Measurements from ENCODE around the gene ELL2.
A peak's percentile ranks its signal among the peaks of the same experiment; 100 is the strongest.
"Not testable (repeated sequence)": the region's sequence is repeated elsewhere in the genome, so short reads cannot be mapped to it uniquely, and the experiment has no call there.

ELL2 gene

GRCh38 chr5:95856501-95856981 is 105.1 kb downstream of the ELL2 start:
- peak in 1 of 2 experiments; percentile 2 for DNase-seq

DNA sequence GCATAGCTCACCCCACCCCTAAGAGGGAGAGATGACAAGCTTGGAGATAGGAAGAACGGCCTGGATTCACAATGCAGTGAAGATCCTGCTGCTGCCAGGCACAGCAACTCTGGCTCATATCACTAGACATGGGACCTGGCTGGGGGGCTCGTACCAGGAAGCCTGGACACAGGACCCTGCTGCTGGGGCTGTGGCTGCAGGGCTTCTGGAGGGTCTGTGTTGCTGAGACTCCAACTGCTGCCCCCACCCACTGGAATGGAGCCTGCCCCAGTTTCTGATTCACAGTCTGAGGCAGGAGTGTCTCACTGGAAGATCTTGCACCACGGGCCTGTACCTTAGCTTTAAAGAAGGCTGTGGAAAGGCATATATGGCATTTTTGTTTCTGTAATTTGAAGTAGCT is 108.2 kb downstream of the ELL2 start:
- DNase-seq = no peak

DNA sequence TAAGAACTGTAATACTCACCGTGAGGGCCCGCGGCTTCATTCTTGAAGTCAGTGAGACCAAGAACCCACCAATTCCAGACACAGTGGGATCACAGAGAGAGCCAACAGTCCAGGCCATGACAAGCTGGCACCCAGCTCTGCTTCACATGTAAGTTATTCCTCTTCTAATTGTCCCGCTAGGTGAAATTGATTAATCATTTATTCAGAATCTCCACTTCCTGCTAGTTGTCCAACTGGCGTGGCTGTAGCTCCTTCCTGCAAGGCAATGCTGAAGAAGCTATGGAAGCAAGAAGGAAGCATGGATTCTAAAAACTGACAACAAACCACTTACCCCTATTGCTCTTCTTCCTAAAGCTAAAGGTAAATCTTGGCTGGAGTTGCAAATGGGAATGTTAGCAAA is 109.1 kb downstream of the ELL2 start:
- no peak for DNase-seq

DNA sequence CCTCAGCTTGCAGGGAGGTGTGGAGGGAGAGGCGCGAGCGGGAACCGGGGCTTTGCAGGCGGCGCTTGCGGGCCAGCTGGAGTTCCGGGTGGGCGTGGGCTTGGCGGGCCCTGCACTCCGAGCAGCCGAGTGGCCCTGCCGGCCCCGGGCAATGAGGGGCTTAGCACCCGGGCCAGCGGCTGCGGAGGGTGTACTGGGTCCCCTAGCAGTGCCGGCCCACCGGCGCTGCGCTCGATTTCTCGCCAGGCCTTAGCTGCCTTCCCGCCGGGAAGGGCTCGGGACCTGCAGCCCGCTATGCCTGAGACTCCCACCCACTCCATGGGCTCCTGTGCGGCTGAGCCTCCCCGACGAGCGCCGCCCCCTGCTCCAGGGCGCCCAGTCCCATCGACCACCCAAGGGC is 110.5 kb downstream of the ELL2 start:
- not testable (repeated sequence) for DNase-seq

GRCh38 chr5:95850391-95850894 is 111.2 kb downstream of the ELL2 start:
- no peak for DNase-seq

DNA sequence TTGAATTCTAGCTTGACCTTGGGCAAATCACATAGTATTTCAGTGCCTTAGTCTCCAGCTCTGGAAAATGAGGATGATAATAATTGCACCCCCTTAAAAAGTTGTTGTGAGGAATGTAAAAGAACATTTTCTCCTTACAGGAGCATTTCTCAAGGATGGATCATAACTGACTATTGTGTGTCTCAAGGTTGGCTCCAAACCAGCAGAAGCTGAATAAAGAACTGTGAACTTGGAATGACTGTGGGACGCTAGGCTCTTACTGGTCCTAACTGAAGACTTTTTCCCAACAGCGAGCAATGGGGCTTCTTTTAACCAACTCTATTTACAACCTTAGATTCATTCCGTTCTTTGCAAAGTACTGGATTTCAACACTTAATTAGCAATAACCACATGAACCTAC is 113.0 kb downstream of the ELL2 start:
- no peak for DNase-seq

DNA sequence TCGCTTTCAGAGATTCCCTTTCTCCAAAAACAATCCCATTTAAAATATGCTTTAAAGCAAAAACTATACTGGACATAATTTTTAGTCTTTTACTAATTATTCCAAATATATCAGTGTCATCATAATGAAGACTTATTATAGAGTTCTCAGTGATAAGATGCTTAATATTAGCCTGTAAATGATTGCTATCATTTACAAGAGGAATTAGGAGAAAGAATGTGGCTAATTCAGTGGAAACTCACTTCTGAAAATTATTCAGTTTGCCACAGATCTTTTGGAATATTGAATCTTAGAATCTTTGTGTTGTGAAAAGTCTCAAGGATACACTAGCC is 114.4 kb downstream of the ELL2 start:
- no peak for DNase-seq

DNA sequence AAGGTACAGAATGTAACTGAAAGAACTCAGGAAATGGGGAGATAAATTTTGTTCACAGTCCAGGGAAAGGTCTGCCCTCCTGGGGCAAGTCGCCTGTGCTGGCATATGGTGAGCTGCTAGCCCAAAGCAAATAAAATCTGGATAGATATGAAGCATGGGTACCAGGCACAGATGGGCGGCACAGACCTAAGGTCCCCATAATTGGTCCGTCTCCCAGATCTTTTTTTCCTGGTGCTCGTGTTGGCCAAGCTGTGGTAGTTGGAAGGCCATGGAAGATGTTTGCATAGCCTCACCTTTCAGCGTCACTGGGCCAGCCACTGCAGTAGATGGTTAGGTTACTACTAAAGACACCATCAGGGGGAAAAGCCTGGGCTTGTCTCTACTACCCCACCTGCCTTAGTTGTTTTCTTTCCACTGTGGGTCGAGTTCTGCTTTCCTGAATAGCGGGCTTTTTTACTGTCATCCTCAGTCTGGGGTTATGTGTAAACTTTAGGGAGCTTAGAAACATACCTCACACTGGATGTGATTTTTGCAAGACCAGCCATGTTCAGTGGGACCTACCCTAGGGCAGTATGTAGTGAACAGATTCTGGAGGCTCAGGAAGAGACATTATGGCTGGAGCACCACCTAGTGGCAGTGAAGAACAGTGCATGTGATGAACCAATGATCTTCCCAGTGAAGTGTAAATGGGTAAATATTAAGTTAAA is 114.9 kb downstream of the ELL2 start:
- peak; percentile 67 to 74 for DNase-seq

GRCh38 chr5:95845391-95845790 is 116.3 kb downstream of the ELL2 start:
- DNase-seq = no peak

DNA sequence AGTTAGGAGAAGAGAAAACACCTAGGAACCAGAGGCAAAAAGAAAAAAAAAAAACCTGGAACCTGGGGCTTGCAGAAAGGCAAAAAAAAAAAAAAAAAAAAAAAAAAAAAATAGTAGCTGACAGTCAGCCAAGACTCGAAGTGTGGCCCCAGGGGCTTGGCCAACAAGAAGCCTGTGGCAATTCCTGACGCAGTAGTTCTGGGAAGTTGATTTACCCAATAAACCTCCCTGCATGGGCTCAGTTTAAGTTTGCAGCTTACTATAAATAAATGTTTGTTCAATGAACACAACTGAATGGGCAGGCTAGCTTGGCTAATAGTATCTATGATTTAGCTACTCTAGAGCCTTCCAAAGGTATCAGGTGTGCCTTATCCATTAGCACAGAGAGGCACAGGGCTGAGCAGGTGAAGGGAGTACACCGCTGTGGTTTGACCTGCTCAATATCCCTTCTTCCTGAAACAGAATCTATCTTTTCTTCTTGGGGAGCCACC is 117.9 kb downstream of the ELL2 start:
- no peak for DNase-seq

DNA sequence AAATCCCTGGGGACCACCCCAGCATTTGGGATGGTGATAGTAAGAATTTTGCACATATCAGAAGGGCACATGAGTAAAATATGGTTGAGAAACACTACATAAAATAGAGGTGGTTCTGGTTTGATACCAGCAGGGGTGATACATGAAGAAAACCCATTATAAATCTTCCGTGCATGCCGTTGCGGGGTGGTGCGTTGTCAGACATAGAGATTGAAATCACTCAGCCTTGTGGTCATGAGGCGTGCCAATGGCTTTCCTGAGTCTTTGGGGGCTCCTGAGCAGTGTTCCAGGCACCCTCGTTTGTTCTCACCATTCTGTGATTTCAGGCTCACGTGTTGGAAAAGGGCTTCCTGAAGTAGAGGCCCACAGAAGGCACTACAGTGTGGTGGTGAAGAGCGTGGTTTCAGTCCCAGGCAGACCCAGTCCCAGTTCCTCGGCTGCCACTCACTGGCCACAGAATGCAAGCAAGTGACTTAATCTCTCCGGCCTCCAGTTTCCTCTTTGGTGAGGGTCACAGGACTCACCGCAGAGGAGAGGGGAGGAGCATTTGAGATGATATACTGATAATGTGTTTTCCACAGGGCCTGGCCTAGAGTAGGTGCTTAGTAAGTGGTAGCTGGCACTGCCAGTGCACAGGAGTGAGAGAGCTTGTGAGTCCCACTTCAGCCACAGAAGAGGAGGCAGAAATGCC is 118.7 kb downstream of the ELL2 start:
- DNase-seq = peak; percentile 82 to 83

DNA sequence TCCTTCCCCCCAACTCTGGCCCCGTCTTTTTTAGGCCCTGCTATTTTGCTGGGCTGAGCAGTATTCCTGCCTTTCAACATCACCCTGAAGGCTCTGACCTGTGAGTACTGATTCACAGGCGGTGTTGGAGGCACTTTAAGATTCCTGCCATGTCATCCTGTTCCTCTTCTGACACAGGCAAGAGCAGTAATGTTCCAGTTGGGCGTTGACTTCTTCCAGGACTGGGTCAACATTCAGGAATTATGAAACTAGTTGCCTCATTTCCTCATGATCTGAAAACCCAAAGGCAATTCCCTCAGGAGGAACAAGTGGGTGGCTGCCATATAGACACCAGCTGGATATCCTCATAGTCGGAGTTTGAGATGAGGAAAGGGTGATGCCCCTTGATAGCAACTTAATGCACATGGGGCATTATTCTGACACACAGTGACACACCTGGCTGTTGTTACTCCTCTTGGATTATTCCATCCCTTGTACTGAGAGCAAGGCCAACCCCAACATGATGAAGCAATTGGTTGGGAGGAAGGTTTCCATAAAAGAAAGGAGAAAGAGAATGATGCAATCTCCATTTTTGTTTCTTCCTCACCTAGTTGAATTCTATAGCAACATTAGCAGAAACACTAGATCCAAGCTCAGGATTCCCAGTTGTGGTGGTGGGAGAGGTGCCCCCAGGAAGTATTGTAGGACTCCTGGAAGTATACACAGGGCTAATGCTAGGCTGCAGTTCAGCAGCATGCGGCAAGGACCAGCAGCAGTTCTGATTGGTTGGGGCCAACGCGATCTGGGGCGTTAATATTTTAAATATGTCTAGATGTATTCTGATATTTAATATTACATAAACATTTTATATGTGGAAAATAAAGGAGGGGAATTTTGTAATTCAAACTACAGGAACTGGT is 119.5 kb downstream of the ELL2 start:
- DNase-seq = no peak

- no peak for DNase-seq
These were observed 120.5 kb downstream of the ELL2 start for GRCh38 chr5:95840956-95841705.

GRCh38 chr5:95839658-95840057 is 122.0 kb downstream of the ELL2 start:
- DNase-seq = no peak

DNA sequence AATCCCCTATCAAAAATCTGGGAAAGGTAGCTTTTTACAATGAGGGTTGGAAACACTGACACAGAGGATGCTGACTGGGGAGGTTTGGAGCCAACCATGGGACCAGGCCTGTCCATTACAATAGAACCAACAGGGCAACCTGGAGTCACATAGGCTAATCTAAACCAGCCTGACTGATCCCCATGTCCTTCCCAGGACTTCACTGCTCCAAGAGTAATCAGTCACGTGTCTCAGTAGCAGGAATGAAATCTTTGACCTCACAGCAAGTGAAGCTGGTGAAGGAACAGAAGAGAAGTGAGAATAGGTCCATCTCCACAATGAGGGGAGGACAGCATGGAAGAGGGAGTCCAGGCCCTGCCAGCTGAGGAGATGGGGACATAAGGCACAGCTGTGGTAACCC is 123.1 kb downstream of the ELL2 start:
- DNase-seq = peak in 1 of 2 experiments; percentile 15

DNA sequence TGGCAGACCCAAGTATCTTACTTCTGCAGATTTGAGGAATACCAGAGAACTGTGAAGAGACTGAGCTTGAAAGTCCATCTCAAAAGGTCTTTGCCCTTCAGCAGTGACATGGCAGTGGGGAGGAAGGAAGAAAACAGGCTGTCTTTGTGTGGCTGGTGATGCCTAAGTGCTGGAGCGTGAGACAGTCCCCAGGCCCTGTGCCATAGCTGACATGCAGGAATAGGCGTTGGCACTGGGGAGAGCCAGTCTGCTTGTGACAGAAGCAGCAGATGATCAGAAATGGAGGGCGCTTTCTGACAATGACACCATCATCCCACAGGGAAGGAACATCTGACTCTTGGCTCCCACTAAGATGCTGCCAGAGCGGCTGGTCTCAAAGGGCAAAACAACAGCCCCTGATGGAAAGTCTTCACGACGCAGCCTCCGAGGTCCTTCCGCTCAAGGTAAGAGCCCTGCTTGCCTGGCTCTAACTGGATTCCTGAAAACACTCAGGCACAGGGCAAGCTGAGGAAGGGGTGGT is 123.6 kb downstream of the ELL2 start:
- DNase-seq = no peak

- peak in 1 of 2 experiments; percentile 12 for DNase-seq
These were observed 124.2 kb downstream of the ELL2 start for GRCh38 chr5:95837492-95837891.

- DNase-seq = peak in 1 of 2 experiments; percentile 14
These were observed 124.7 kb downstream of the ELL2 start for GRCh38 chr5:95836971-95837370.

DNA sequence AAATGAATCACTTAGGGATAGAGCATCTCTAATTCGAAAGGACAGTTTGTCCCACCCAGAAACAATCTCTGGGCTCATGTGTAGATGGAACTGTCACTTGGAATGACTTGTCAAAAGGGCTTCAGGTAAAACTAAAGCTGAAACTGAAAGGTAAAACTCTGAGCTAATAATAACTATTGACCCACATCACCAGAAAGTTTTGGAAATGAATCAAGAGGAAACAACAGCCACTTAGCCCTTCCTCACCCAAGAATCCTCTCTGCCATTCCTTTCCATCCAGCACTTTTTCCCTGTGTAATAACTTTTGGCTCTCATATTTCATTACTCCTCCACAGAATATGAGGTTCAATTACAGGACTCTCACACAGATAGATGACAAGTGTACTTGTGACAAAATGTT is 125.1 kb downstream of the ELL2 start:
- DNase-seq = no peak

GRCh38 chr5:95835682-95836385 is 125.8 kb downstream of the ELL2 start:
- peak in 1 of 2 experiments; percentile 26 for DNase-seq

Data from activated T-cell treated with anti-CD3 and anti-CD28 coated beads, Interleukin-2, amount 50 U/mL, for 48 hours (primary cell).